A673 (cell line): ENCODE measurements around the gene TPD52L1.

Experiments used
- CTCF ChIP-seq: fragments of 300-800, 200-600 bp; sonication (generic); conservative IDR thresholded peaks from 2 replicates; pipeline ENCODE4 v1.5.1; 2017; ENCODE audit warnings: low read depth, mild to moderate bottlenecking, antibody characterized with exemption, low read length, moderate library complexity, mixed read lengths
- EZH2 ChIP-seq: fragments of 200-600 bp; sonication (generic); IDR thresholded peaks from 2 replicates; pipeline ENCODE4 v1.6.1; 2017; ENCODE audit warnings: borderline replicate concordance, low read depth, mild to moderate bottlenecking, mixed read lengths, antibody characterized with exemption, low read length; ENCODE audit not compliant: poor library complexity, severe bottlenecking

- TF ChIP-seq CTCF (no peak), EZH2 (no peak)
Observed at GRCh38 chr6:125193208-125193607, 39.6 kb downstream of the TPD52L1 start.
